Lower leg skin (tissue), 3 donors: Measurements from ENCODE around the gene NPC1.

ENCODE experiments used
- POLR2A ChIP-seq, 2 donors: fragments of 450-650 bp; IDR thresholded peaks; one replicate each; pipeline ENCODE4 v1.6.1; 2016 to 2017; ENCODE audit warnings: antibody characterized with exemption in 2 of 2, mild to moderate bottlenecking in 1 of 2, moderate library complexity in 1 of 2
- TF ChIP-seq, protein P1 (sequence below), 3 donors: fragments of 450-650 bp; IDR thresholded peaks; one replicate each; pipeline ENCODE4 v1.5.1; 2016; ENCODE audit warnings: antibody characterized with exemption in 3 of 3, mild to moderate bottlenecking in 3 of 3, moderate library complexity in 2 of 3

DNA sequence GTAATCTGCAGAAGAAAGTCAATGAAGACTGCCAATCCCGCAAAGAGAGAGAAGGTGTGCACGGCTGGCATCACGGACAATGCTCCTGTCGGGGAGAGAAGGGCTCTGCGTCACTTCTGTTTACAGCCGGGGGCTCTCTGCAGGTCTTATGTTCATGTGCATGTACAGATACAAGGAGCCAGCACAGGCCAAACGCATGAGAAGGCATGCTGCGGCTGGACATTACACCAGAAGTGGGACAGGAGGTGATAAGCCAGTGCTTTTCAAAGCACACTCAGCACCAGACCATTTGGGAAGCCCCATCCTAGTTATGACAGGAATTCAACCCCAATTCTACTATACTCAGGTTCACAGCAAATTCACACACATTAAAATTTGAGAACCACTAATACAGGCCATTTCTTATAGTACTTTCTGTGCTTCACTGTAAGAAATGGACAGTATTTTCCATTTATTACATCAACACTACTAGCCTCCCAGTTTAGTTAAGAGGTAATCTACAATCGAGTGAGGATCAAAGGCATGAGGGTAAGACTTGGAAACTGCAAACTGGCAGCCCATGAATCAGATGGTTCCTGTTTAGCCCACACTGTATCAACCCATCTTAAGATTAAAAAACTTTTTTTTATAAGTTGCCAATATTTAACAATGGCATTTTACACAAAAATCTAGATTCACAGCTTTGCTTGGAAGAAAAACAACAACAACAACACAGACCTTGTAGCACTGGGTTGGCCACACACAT is 44.8 kb downstream of the NPC1 start:
- TF ChIP-seq, protein P1, sequence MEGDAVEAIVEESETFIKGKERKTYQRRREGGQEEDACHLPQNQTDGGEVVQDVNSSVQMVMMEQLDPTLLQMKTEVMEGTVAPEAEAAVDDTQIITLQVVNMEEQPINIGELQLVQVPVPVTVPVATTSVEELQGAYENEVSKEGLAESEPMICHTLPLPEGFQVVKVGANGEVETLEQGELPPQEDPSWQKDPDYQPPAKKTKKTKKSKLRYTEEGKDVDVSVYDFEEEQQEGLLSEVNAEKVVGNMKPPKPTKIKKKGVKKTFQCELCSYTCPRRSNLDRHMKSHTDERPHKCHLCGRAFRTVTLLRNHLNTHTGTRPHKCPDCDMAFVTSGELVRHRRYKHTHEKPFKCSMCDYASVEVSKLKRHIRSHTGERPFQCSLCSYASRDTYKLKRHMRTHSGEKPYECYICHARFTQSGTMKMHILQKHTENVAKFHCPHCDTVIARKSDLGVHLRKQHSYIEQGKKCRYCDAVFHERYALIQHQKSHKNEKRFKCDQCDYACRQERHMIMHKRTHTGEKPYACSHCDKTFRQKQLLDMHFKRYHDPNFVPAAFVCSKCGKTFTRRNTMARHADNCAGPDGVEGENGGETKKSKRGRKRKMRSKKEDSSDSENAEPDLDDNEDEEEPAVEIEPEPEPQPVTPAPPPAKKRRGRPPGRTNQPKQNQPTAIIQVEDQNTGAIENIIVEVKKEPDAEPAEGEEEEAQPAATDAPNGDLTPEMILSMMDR (IDR thresholded peaks at IDR 0.05) = no peak
- TF ChIP-seq POLR2A (IDR thresholded peaks at IDR 0.05) = no peak
